ENCODE data around the gene TTC3.

TTC3 gene

GRCh38 chr21:37059181-37059580 is 13.9 kb upstream of the TTC3 start:
- ATAC-seq (ENCODE audit: low read depth) = no peak
- no peak overlapping the region for H3K4me3 ChIP-seq (ENCODE audit: severe bottlenecking)
- DNase-seq (ENCODE audit: low spot score) = no peak
- no peaks in the 10 kb centered on the region for H3K27me3 ChIP-seq (ENCODE audit: insufficient read depth, poor library complexity, severe bottlenecking)
- H3K27ac ChIP-seq (ENCODE audit: poor library complexity, severe bottlenecking) = no peak overlapping the region
- no peaks in the 10 kb centered on the region for H3K9me3 ChIP-seq (ENCODE audit: severe bottlenecking)
- no peak for TF ChIP-seq CTCF (IDR thresholded peaks at IDR 0.05; ENCODE audit: poor library complexity, severe bottlenecking)
- H3K4me1 ChIP-seq (ENCODE audit: insufficient read depth, poor library complexity, severe bottlenecking) = peaks cover 9% of the 10 kb centered on the region
- H3K36me3 ChIP-seq (ENCODE audit: low read depth) = no peaks in the 10 kb centered on the region

DNA sequence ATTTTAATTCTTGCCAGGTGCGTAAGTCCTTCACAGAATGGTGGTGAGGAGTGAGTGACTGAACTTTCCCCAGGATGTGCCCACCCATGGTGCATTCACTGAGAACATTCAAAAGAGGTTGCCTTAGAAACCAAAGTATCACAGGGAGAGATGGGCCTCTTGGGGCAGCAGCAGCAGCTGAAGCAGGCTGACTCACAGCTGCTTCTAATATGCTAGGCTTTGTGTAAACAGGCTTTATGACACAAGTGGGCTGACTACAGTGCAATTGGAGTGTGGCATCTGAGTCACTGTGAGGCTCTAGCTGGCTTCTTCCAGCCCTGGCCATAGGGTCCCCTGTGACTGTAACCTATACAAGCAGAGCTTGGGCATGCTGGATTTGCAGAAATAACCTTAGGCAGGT is 12.8 kb upstream of the TTC3 start:
- Histone ChIP-seq H3K27me3 (ENCODE audit: insufficient read depth, poor library complexity, severe bottlenecking) (no peaks in the 10 kb centered on the region), H3K9me3 (ENCODE audit: severe bottlenecking) (no peaks in the 10 kb centered on the region), H3K36me3 (ENCODE audit: low read depth) (peaks cover 7% of the 10 kb centered on the region), H3K27ac (ENCODE audit: poor library complexity, severe bottlenecking) (no peak overlapping the region), H3K4me1 (ENCODE audit: insufficient read depth, poor library complexity, severe bottlenecking) (peaks cover 9% of the 10 kb centered on the region), H3K4me3 (ENCODE audit: severe bottlenecking) (no peak overlapping the region)
- TF ChIP-seq CTCF (IDR thresholded peaks at IDR 0.05; ENCODE audit: poor library complexity, severe bottlenecking) = peak; percentile 21
- ATAC-seq (ENCODE audit: low read depth) = peak; percentile 98
- no peak for DNase-seq (ENCODE audit: low spot score)

DNA sequence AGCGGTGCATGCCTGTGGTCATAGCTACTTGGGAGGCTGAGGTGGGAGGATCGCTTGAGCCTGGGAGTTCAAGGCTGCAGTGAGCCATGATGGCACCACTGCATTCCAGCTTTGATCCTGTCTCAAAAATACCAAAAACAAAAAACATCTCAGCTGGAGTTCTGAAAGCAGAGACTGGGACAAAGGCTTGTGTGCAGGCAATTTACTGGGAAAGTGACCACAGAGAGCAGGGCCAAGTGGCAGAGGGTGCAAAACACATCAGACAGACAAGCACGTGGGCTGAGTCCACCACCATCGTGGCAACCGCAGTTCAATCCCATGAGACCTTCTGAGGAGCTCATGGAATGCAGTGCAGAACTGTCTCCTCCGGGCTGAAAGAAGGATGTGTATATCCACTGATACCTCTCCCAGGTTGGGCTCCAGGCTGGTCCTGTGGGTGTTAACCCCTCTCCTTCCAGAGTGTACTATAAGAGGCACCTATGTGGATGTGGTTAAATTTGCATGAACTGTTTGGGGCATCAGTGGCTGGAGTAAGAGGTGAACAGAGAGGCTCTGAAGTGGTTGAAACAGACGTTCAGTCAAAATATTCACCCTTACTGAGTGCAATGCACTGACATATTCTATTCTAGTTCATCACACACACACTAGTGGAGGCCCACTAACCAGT is 11.0 kb upstream of the TTC3 start:
- no peak for DNase-seq (ENCODE audit: low spot score)
- Histone ChIP-seq H3K36me3 (ENCODE audit: low read depth) (peaks cover 23% of the 10 kb centered on the region), H3K4me3 (ENCODE audit: severe bottlenecking) (no peak overlapping the region), H3K27ac (ENCODE audit: poor library complexity, severe bottlenecking) (no peak overlapping the region), H3K9me3 (ENCODE audit: severe bottlenecking) (no peaks in the 10 kb centered on the region), H3K4me1 (ENCODE audit: insufficient read depth, poor library complexity, severe bottlenecking) (peaks cover 9% of the 10 kb centered on the region), H3K27me3 (ENCODE audit: insufficient read depth, poor library complexity, severe bottlenecking) (no peaks in the 10 kb centered on the region)
- no peak for TF ChIP-seq CTCF (IDR thresholded peaks at IDR 0.05; ENCODE audit: poor library complexity, severe bottlenecking)
- no peak for ATAC-seq (ENCODE audit: low read depth)

DNA sequence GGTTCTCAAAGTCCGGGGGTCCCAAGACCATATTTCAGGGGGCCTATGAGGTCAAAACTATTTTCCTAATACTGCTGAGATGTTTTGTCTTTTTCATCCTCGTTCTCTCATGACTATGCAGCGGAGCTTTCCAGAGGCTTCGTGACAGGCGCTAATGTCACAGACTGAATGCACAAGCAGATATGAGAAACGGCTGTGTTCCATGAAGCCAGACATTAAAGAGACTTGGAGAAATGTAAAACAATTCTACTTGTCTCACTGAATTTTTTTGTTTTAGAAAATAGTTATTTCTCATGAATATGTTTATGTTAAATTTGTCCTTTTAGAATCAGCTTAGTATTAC is 10.5 kb upstream of the TTC3 start:
- peaks cover 25% of the 10 kb centered on the region for H3K36me3 ChIP-seq (ENCODE audit: low read depth)
- H3K27me3 ChIP-seq (ENCODE audit: insufficient read depth, poor library complexity, severe bottlenecking) = no peaks in the 10 kb centered on the region
- DNase-seq (ENCODE audit: low spot score) (no peak), ATAC-seq (ENCODE audit: low read depth) (no peak)
- H3K9me3 ChIP-seq (ENCODE audit: severe bottlenecking) = no peaks in the 10 kb centered on the region
- H3K4me1 ChIP-seq (ENCODE audit: insufficient read depth, poor library complexity, severe bottlenecking) = peaks cover 9% of the 10 kb centered on the region
- no peak for TF ChIP-seq CTCF (IDR thresholded peaks at IDR 0.05; ENCODE audit: poor library complexity, severe bottlenecking)
- no peak overlapping the region for H3K4me3 ChIP-seq (ENCODE audit: severe bottlenecking)
- no peak overlapping the region for H3K27ac ChIP-seq (ENCODE audit: poor library complexity, severe bottlenecking)

DNA sequence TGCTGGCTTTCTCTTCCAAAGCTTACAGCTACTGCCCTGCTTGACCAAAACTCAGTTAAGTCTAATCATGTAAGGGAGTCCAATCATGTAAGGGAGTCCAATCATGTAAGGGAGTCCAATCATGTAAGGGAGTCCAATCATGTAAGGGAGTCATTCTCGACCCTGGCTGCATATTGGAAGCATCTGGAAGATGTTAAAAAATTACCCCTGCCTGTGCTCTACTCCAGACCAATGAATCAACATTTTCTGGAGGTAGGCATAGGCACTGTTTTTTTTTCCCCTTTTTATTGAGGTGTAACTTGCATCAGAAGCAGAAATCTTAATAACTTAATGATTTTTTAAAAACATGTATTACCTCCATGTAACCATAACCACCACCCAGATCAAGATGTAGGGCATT is 9.6 kb upstream of the TTC3 start:
- Histone ChIP-seq H3K4me1 (ENCODE audit: insufficient read depth, poor library complexity, severe bottlenecking) (peaks cover 9% of the 10 kb centered on the region), H3K27me3 (ENCODE audit: insufficient read depth, poor library complexity, severe bottlenecking) (no peaks in the 10 kb centered on the region), H3K4me3 (ENCODE audit: severe bottlenecking) (no peak overlapping the region), H3K27ac (ENCODE audit: poor library complexity, severe bottlenecking) (no peak overlapping the region), H3K9me3 (ENCODE audit: severe bottlenecking) (no peaks in the 10 kb centered on the region), H3K36me3 (ENCODE audit: low read depth) (peaks cover 29% of the 10 kb centered on the region)
- DNase-seq (ENCODE audit: low spot score) = no peak
- ATAC-seq (ENCODE audit: low read depth) = no peak
- no peak for TF ChIP-seq CTCF (IDR thresholded peaks at IDR 0.05; ENCODE audit: poor library complexity, severe bottlenecking)

Data from RWPE2 (cell line).